Left lung (tissue), 10 donors: ENCODE data around the gene DCST2. TPM values are rescaled to one million over a fixed set of nuclear protein-coding genes. Genes with fewer than 3 reads are reported as not detected.

ENCODE experiments used
- ATAC-seq: fragments of 200-7000 bp; cut with Tn5 transposase; one replicate; pipeline ENCODE4 v1.9.1; 2020; ENCODE audit warnings: moderate library complexity
- DNase-seq, 4 donors: peaks; one replicate each; pipeline ENCODE4 v3.0.0-alpha.2; 2013 to 2020
- H3K27ac ChIP-seq, 2 donors: fragments of 200-600 bp; sonication (generic) in 1 of 2; one replicate each; pipeline versions ENCODE4 v1.5.0 to v1.8.0; 2020 to 2021
- H3K27me3 ChIP-seq, 2 donors: fragments of 200-600 bp; sonication (generic) in 1 of 2; one replicate each; pipeline versions ENCODE4 v1.5.0 to v1.8.0; 2020 to 2021
- H3K36me3 ChIP-seq, 2 donors: fragments of 200-600 bp; sonication (generic) in 1 of 2; one replicate each; pipeline versions ENCODE4 v1.5.0 to v1.8.0; 2020 to 2021
- H3K4me1 ChIP-seq, 2 donors: fragments of 200-600 bp; one replicate each; pipeline ENCODE4 v1.8.0; 2021
- H3K4me3 ChIP-seq, 2 donors: fragments of 200-600 bp; sonication (generic) in 1 of 2; one replicate each; pipeline versions ENCODE4 v1.5.0 to v1.8.0; 2020 to 2021; ENCODE audit warnings: mild to moderate bottlenecking in 1 of 2
- H3K9me3 ChIP-seq, 2 donors: fragments of 200-600 bp; sonication (generic) in 1 of 2; one replicate each; pipeline versions ENCODE4 v1.5.0 to v1.8.0; 2020 to 2021
- intact Hi-C, 2 donors: fragments of 100-400 bp; cut with DNase I; formaldehyde crosslinking; loops; one replicate each; pipeline versions ENCODE4 v1.11.2 to v1.14.2; 2022
- polyA plus RNA-seq, 6 donors: library from polyadenylated mRNA; unstranded; fragments of 120-200 nt; gene quantifications; one replicate each; pipeline ENCODE4 v1.2.1, GENCODE V29; 2013; ENCODE audit not compliant: insufficient read length in 6 of 6
- total RNA-seq, 2 donors: library from RNA; stranded (reverse); fragmentation: NEBNext Ultra II Directional; extraction: Animal tissue kit (Norgen Biotek cat#: 25700); gene quantifications; one replicate each; pipeline ENCODE4 v1.2.1, GENCODE V29; 2021
- TF ChIP-seq, protein P1 (sequence below), 2 donors: fragments of 200-600 bp; sonication (generic) in 1 of 2; IDR thresholded peaks; one replicate each; pipeline versions ENCODE4 v1.5.0 to v1.8.0; 2021; ENCODE audit warnings: antibody characterized with exemption in 2 of 2
- donor health status: DM: no; HTN: yes; CAD: no.
- donor health status: DM: no; HTN: no; CAD: no.

Gene DCST2
- total and polyA plus RNA-seq, 8 donors, result 0.60 to 2.5 (median 2.0) TPM

DNA sequence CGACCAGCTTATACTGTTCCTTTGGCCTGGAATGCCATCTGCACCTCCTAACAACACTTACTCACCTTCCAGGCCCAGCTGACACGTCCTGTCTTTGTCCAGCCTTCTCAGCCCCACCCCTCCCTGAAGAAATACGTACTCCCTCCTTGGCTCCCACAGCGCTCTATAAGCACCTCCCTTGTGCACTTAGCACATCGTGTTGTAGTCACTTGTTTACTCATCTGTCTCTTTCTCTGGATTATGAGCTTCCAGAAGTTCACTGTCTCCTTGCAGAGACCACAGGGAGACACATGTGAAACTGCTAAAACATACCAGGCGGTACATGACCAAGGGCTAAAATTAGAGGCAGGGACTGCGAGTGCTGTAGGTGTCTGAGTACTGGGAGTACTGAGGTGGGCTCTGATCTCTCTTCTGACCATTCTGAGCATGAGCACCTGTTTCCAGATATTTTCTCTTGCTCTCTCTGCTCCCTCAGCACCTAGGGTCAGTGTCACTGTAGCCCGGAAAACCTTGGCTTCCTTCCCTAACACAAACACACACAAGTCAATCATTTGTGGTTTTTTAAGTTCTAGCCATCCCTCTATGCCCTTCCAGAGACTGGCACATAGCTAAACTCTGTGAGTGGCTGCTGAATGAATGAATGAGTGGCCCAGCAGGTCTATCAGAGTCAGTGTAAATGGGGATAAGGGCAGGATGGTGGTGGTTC lies 5.2 kb upstream of the DCST2 start:
- intact Hi-C loops, result no loop called here
- H3K36me3 ChIP-seq, result no peaks in the 10 kb centered on the region
- no peak overlapping the region for H3K4me3 ChIP-seq
- peaks cover 0 to 28% of the 10 kb centered on the region in 2 donors for H3K4me1 ChIP-seq
- peak overlapping the region in 1 of 2 donors; percentile 19 for H3K27ac ChIP-seq
- DNase-seq (peak in 1 of 4 donors; percentile 54), ATAC-seq (peak; percentile 89)
- TF ChIP-seq, protein P1, sequence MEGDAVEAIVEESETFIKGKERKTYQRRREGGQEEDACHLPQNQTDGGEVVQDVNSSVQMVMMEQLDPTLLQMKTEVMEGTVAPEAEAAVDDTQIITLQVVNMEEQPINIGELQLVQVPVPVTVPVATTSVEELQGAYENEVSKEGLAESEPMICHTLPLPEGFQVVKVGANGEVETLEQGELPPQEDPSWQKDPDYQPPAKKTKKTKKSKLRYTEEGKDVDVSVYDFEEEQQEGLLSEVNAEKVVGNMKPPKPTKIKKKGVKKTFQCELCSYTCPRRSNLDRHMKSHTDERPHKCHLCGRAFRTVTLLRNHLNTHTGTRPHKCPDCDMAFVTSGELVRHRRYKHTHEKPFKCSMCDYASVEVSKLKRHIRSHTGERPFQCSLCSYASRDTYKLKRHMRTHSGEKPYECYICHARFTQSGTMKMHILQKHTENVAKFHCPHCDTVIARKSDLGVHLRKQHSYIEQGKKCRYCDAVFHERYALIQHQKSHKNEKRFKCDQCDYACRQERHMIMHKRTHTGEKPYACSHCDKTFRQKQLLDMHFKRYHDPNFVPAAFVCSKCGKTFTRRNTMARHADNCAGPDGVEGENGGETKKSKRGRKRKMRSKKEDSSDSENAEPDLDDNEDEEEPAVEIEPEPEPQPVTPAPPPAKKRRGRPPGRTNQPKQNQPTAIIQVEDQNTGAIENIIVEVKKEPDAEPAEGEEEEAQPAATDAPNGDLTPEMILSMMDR (IDR thresholded peaks at IDR 0.05), result no peak
- no peaks in the 10 kb centered on the region for H3K27me3 ChIP-seq
- H3K9me3 ChIP-seq, result no peaks in the 10 kb centered on the region

DNA sequence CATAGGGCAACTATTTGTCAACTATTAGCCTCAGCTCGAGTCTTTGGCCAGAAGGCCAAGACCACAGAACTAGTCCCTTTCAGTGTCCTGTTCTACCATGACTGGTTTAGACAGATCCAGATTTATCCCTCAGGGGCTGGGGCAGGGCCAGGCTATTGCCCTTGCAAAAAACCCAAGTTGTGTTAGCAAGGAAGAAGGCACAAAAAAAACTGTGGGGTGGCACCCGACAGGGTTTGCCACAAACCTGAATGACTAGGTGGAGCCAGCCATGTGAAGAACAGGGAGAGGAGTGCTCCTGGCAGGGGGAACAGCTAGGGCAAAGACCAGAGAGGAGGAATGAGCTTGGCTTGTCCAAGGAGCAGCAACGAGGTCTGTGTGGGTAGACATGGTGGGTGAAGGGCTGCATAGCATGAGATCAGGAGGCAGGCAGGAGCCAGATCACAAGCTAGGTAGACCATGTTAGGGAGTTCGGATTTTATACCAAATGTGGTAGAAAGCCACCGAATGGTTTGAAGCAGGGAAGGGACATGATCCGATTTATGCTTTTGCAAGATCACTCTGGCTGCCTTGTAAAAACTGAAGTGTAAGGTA lies 4.4 kb upstream of the DCST2 start:
- ATAC-seq, result no peak

DNA sequence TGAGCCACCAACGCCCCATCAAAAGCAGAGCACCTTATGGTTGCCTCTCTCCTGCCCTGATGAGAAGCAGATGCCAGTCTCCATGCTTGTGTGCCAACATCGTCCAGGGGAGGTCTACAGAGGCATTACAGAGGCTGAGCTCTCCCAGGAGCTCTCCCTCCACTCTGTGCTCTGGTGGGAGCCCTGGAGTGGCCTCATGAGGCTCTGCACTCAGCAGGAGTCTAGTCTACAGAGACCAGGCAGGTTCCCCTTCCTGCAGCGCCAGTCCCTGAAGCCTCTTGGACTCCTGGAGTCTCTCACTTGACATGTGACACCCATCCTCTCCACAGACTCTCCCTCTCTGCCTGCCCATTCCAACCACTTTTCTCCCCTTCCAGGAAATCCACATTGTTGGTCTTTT lies 3.5 kb upstream of the DCST2 start:
- no peak for DNase-seq
- TF ChIP-seq, protein P1 (IDR thresholded peaks at IDR 0.05), result no peak
- H3K4me3 ChIP-seq, result no peak overlapping the region
- H3K9me3 ChIP-seq, result no peaks in the 10 kb centered on the region
- intact Hi-C loops, result no loop called here
- no peaks in the 10 kb centered on the region for H3K27me3 ChIP-seq
- ATAC-seq, result peak; percentile 35
- no peaks in the 10 kb centered on the region for H3K36me3 ChIP-seq
- H3K4me1 ChIP-seq, result peaks cover 0 to 28% of the 10 kb centered on the region in 2 donors
- H3K27ac ChIP-seq, result no peak overlapping the region

More for the DNA sequence above, 4.4 kb upstream of the DCST2 start:
- Histone ChIP-seq H3K4me1 (peaks cover 0 to 28% of the 10 kb centered on the region in 2 donors), H3K36me3 (no peaks in the 10 kb centered on the region), H3K9me3 (no peaks in the 10 kb centered on the region), H3K27ac (no peak overlapping the region), H3K4me3 (no peak overlapping the region), H3K27me3 (no peaks in the 10 kb centered on the region)
- intact Hi-C loops, result no loop called here
- no peak for DNase-seq
- TF ChIP-seq, protein P1 (IDR thresholded peaks at IDR 0.05), result no peak

DNA sequence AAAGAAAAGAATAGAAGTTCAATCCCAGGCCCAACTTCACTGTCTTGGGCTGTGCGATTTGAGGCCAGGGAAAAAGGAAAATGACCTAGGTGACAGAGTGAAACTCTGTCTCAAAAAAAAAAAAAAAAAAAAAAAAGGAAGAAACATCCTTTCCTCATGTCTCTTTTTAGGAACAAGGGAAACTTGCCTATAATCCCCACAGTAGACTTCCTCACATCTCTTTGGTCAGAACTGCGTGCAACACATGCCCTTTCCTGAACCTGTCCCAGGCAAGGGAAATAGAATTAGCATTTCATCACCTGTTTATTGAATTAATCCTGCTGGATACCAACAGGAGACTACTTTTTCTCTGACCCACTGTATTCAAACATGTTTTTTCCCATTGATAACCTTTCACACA lies 2.4 kb upstream of the DCST2 start:
- H3K9me3 ChIP-seq, result no peaks in the 10 kb centered on the region
- no peaks in the 10 kb centered on the region for H3K27me3 ChIP-seq
- no peaks in the 10 kb centered on the region for H3K36me3 ChIP-seq
- no peak overlapping the region for H3K27ac ChIP-seq
- ATAC-seq, result no peak
- TF ChIP-seq, protein P1 (IDR thresholded peaks at IDR 0.05), result no peak
- intact Hi-C loops, result no loop called here
- no peak for DNase-seq
- no peak overlapping the region for H3K4me3 ChIP-seq
- H3K4me1 ChIP-seq, result peaks cover 0 to 28% of the 10 kb centered on the region in 2 donors

DNA sequence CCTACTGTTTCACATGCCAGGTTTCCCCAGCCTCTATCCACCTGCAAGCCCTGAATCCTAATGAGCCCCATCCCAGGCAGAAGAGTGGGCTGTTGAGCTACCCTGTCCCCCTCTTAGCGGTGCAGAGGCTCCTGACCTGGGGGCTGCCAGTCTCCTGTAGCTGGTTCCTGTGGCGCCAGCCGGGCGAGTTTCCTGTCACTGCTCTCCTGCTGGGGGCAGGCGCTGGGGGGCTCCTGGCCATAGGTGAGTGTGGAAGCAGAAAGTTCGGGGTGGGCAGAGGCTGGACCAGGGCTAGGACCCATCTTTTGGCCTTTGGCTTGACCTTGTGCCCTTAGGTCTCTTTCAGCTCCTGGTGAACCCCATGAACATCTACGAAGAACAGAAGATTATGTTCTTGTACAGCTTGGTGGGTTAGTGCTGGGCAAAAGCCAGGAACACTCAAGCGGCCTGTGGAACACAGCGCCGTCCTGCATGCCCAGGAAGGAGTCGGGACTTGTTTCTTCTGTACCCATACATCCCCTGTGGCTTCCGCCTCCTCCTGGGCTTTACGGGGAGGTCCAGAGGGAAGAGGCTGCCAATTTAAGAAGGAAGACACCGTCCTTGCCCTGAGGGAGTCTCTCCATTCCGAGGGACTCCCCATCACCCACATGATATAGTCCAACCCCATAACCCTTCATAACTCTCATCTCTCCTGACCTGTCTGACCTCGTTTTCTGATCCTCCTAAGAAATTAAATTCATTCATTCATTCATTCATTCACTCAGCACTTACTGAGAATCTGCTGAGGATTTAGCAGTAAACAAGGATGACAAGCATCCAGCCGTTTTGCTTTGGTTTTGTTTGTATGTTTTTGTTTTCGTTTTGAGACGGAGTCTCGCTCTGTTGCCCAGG lies 982 bp upstream of the DCST2 start:
- DNase-seq, result peak in 1 of 4 donors; percentile 62
- Histone ChIP-seq H3K4me3 (no peak overlapping the region), H3K36me3 (no peaks in the 10 kb centered on the region), H3K27ac (no peak overlapping the region), H3K4me1 (peaks cover 0 to 28% of the 10 kb centered on the region in 2 donors), H3K27me3 (no peaks in the 10 kb centered on the region), H3K9me3 (no peaks in the 10 kb centered on the region)
- ATAC-seq, result no peak
- intact Hi-C loops, result no loop called here
- TF ChIP-seq, protein P1 (IDR thresholded peaks at IDR 0.05), result no peak
